GM10266 (cell line): ENCODE data around the gene PRDM16.

ENCODE experiments used
- DNase-seq: peaks from one replicate; pipeline ENCODE4 v3.0.0; 2012; ENCODE audit errors: extremely low spot score
- TF ChIP-seq, protein P1 (sequence below): IDR thresholded peaks from 2 replicates; pipeline ENCODE4 v1.5.1; 2012; ENCODE audit warnings: mild to moderate bottlenecking, low read depth; ENCODE audit not compliant: control insufficient read depth, insufficient read depth; ENCODE audit errors: missing control alignments

Gene PRDM16

GRCh38 chr1:3275471-3276340, 206.7 kb downstream of the PRDM16 start:
- no peak for DNase-seq
- TF ChIP-seq, protein P1, sequence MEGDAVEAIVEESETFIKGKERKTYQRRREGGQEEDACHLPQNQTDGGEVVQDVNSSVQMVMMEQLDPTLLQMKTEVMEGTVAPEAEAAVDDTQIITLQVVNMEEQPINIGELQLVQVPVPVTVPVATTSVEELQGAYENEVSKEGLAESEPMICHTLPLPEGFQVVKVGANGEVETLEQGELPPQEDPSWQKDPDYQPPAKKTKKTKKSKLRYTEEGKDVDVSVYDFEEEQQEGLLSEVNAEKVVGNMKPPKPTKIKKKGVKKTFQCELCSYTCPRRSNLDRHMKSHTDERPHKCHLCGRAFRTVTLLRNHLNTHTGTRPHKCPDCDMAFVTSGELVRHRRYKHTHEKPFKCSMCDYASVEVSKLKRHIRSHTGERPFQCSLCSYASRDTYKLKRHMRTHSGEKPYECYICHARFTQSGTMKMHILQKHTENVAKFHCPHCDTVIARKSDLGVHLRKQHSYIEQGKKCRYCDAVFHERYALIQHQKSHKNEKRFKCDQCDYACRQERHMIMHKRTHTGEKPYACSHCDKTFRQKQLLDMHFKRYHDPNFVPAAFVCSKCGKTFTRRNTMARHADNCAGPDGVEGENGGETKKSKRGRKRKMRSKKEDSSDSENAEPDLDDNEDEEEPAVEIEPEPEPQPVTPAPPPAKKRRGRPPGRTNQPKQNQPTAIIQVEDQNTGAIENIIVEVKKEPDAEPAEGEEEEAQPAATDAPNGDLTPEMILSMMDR, result no peak

GRCh38 chr1:3276341-3276800, 207.4 kb downstream of the PRDM16 start:
- no peak for DNase-seq
- TF ChIP-seq, protein P1, result no peak

- TF ChIP-seq, protein P1, result no peak
- no peak for DNase-seq
Observed at GRCh38 chr1:3277011-3277471, 208.0 kb downstream of the PRDM16 start.

GRCh38 chr1:3277623-3278022, 208.6 kb downstream of the PRDM16 start:
- no peak for DNase-seq
- TF ChIP-seq, protein P1, result no peak

DNA sequence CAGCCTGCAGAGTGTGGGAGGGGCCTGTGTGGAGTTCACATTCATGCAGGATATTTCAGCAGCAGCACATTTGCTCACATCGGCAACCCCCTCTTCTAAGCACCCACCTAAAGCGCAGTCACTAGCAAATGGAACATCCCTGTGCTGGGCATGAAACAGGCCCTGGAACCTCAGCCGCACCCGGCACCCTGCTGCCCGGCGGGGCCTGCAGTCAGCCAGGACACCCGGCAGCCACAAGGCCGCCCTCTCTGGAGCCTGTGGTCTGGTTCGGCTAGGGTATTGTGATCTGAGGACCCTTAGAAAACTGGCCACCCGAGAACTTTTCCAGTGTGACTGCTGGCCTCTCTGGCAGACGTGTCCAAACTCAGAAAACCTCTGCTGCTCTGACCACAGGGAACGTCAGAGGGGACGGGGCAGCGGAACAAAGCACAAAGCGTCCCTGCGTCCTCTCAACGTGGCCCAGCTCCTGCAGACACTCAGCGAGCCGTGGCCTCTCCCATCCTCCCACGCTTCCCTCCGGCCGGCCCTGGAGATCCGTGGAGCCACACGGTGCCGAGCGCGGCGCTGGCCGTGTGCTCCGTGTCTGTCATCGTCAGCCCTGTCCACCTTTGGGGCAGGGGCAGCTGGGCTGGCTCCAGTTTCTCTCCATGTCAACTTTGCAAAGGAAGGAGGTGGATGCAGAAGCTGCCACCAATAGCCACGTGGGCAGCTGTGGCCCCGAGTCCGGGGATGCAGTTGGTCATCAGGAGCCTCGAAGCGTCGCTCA, 209.6 kb downstream of the PRDM16 start:
- DNase-seq, result no peak
- TF ChIP-seq, protein P1, result no peak

DNA sequence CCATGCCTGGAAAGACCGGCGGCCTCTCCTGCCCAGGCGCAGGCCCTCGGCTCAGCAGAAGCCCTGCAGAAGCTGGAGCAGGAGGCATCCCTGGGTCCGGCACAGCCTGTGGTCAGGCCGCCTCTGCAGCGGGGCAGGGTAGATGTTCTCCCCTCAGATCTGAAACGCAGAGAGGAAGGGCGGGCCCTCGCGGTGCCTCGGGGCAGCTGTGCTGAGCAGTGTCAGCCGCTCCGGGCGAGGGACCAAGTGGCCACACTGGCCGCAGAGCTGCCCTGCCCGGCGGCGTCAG, 210.1 kb downstream of the PRDM16 start:
- TF ChIP-seq, protein P1, result no peak
- no peak for DNase-seq

GRCh38 chr1:3281735-3282134, 212.7 kb downstream of the PRDM16 start:
- no peak for DNase-seq

More at GRCh38 chr1:3281735-3282134, 212.7 kb downstream of the PRDM16 start:
- TF ChIP-seq, protein P1, result no peak
